GM18505 (cell line): ENCODE measurements around the gene RCAN2.
"Not testable (repeated sequence)": the region's sequence is repeated elsewhere in the genome, so short reads cannot be mapped to it uniquely, and the experiment has no call there.

Source experiments
- ATAC-seq: cut with Tn5 transposase; IDR thresholded peaks from one replicate; pipeline ENCODE4 v1.9.1; 2021; ENCODE audit not compliant: unreplicated experiment
- POLR2A ChIP-seq: IDR thresholded peaks from 4 replicates; pipeline ENCODE4 v1.6.1; 2011; ENCODE audit warnings: borderline replicate concordance; ENCODE audit not compliant: insufficient read depth, insufficient read length; ENCODE audit errors: extremely low read depth

The RCAN2 gene

GRCh38 chr6:46407776-46408530, 83.3 kb downstream of the RCAN2 start:
- TF ChIP-seq POLR2A = no peak
- ATAC-seq = no peak

- ATAC-seq = no peak
- no peak for TF ChIP-seq POLR2A
These were observed 84.0 kb downstream of the RCAN2 start for GRCh38 chr6:46407246-46407645.

- ATAC-seq = not testable (repeated sequence)
These were observed 85.5 kb downstream of the RCAN2 start for GRCh38 chr6:46405620-46406180.

GRCh38 chr6:46400898-46401297, 90.4 kb downstream of the RCAN2 start:
- no peak for TF ChIP-seq POLR2A

GRCh38 chr6:46395530-46395929, 95.7 kb downstream of the RCAN2 start:
- ATAC-seq = no peak

More at GRCh38 chr6:46400898-46401297, 90.4 kb downstream of the RCAN2 start:
- ATAC-seq = no peak

GRCh38 chr6:46393940-46394337, 97.3 kb downstream of the RCAN2 start:
- TF ChIP-seq POLR2A = no peak

More at GRCh38 chr6:46395530-46395929, 95.7 kb downstream of the RCAN2 start:
- TF ChIP-seq POLR2A = no peak

GRCh38 chr6:46393161-46393939, 97.9 kb downstream of the RCAN2 start:
- TF ChIP-seq POLR2A = no peak
- ATAC-seq = no peak

More at GRCh38 chr6:46393940-46394337, 97.3 kb downstream of the RCAN2 start:
- ATAC-seq = no peak

- no peak for TF ChIP-seq POLR2A
- ATAC-seq = no peak
These were observed 99.0 kb downstream of the RCAN2 start for GRCh38 chr6:46392294-46392693.

GRCh38 chr6:46390153-46390876, 100.9 kb downstream of the RCAN2 start:
- no peak for TF ChIP-seq POLR2A
- ATAC-seq = no peak

- ATAC-seq = not testable (repeated sequence)
These were observed 103.5 kb downstream of the RCAN2 start for GRCh38 chr6:46387728-46388127.

GRCh38 chr6:46381579-46381978, 109.7 kb downstream of the RCAN2 start:
- no peak for ATAC-seq
- no peak for TF ChIP-seq POLR2A

- TF ChIP-seq POLR2A = no peak
- ATAC-seq = no peak
These were observed 110.2 kb downstream of the RCAN2 start for GRCh38 chr6:46381057-46381456.

GRCh38 chr6:46380152-46380807, 111.0 kb downstream of the RCAN2 start:
- TF ChIP-seq POLR2A = no peak
- ATAC-seq = no peak
